CD4-positive, CD25-positive, alpha-beta regulatory T cell (primary cell): ENCODE data around the gene DNAJC5. TPM values are rescaled to one million over a fixed set of nuclear protein-coding genes. Genes with fewer than 3 reads are reported as not detected.
A peak's percentile ranks its signal among the peaks of the same experiment; 100 is the strongest.

Source experiments
- ATAC-seq, 2 donors: fragments of 150-1000 bp; cut with Tn5 transposase; one replicate each; pipeline ENCODE4 v1.10.0; 2021; ENCODE audit warnings: low read depth in 2 of 2, moderate number of reproducible peaks in 2 of 2, moderate library complexity in 1 of 2
- DNase-seq, 3 donors: peaks; one replicate each; pipeline versions ENCODE4 v3.0.0 to v3.0.0-alpha.2; 2012 to 2022; ENCODE audit warnings: mixed read lengths in 1 of 3
- H3K27ac ChIP-seq: one replicate; pipeline ENCODE4 v1.7.0; 2013; ENCODE audit warnings: mild to moderate bottlenecking, low read length; ENCODE audit not compliant: insufficient read depth, poor library complexity, severe bottlenecking
- H3K27me3 ChIP-seq: one replicate; pipeline ENCODE4 v1.7.0; 2013; ENCODE audit warnings: low read length; ENCODE audit not compliant: control insufficient read depth, insufficient read depth
- H3K36me3 ChIP-seq: one replicate; pipeline ENCODE4 v1.7.0; 2013; ENCODE audit warnings: mild to moderate bottlenecking, low read length, moderate library complexity; ENCODE audit not compliant: control insufficient read depth, insufficient read depth
- H3K4me1 ChIP-seq: 2 replicates; pipeline ENCODE4 v1.7.0; 2013; ENCODE audit warnings: mild to moderate bottlenecking, low read length; ENCODE audit not compliant: insufficient read depth, control insufficient read depth, poor library complexity, severe bottlenecking
- H3K4me3 ChIP-seq: one replicate; pipeline ENCODE4 v1.7.0; 2013; ENCODE audit warnings: low read depth, mild to moderate bottlenecking, low read length, moderate library complexity
- H3K9me3 ChIP-seq, 2 experiments: 1 replicate in 1 of 2; 2 replicates in 1 of 2; pipeline ENCODE4 v1.7.0; 2013; ENCODE audit warnings: low read length in 2 of 2, mild to moderate bottlenecking in 1 of 2, moderate library complexity in 1 of 2; ENCODE audit not compliant: control insufficient read depth in 2 of 2
- H3K27ac Mint-ChIP-seq, 3 donors: one replicate each; pipeline ENCODE4 v1.8.0; 2020 to 2022; ENCODE audit warnings: mild to moderate bottlenecking in 3 of 3, mixed read lengths in 3 of 3, moderate library complexity in 2 of 3
- H3K27me3 Mint-ChIP-seq: one replicate; pipeline ENCODE4 v1.8.0; 2022; ENCODE audit warnings: mild to moderate bottlenecking, mixed read lengths
- H3K36me3 Mint-ChIP-seq: one replicate; pipeline ENCODE4 v1.8.0; 2020; ENCODE audit warnings: mixed read lengths
- H3K4me1 Mint-ChIP-seq, 4 donors: one replicate each; pipeline ENCODE4 v1.8.0; 2020 to 2022; ENCODE audit warnings: mixed read lengths in 4 of 4, mild to moderate bottlenecking in 1 of 4
- H3K4me3 Mint-ChIP-seq, 4 donors: one replicate each; pipeline ENCODE4 v1.8.0; 2020 to 2022; ENCODE audit warnings: mild to moderate bottlenecking in 4 of 4, mixed read lengths in 4 of 4, moderate library complexity in 3 of 4
- H3K9me3 Mint-ChIP-seq, 7 donors: one replicate each; pipeline ENCODE4 v1.8.0; 2020 to 2022; ENCODE audit warnings: mixed read lengths in 7 of 7, mild to moderate bottlenecking in 3 of 7, moderate library complexity in 2 of 7
- polyA plus RNA-seq, 4 donors: library from polyadenylated mRNA; unstranded; fragments of 300-500 nt; fragmentation: Illumina TruSeq; gene quantifications; one replicate each; pipeline ENCODE4 v1.2.3, GENCODE V29; 2021
- total RNA-seq: library from RNA; stranded (reverse); gene quantifications from one replicate; pipeline ENCODE4 v1.2.3, GENCODE V29; 2022

Gene DNAJC5
- total and polyA plus RNA-seq, 5 donors from 2014 or later: 5.0 to 34.9 (median 6.1) TPM

GRCh38 chr20:63980806-63981728 is 86.1 kb downstream of the DNAJC5 start, which contains the start of gene PRPF6:
TSS of gene PRPF6 (plus strand) at chr20:63981132. CDS start at chr20:63981246, 114 bp downstream.
- Mint-ChIP-seq H3K4me3 (peak within 1 kb of the TSS; percentile 90 to 98 (median 94)), H3K27me3 (no peaks in the 10 kb centered on the region), H3K27ac (peak within 1 kb of the TSS; percentile 91 to 94 (median 93)), H3K9me3 (no peaks in the 10 kb centered on the region), H3K4me1 (peaks cover 6 to 68% (median 48%) of the 10 kb centered on the region in 4 donors), H3K36me3 (peaks cover 28% of the 10 kb centered on the region)
- DNase-seq (peak; percentile 93 to 98 (median 94)), ATAC-seq (peak; percentile 69 to 73)
- H3K4me3 ChIP-seq: peak within 1 kb of the TSS; percentile 89
- peak within 1 kb of the TSS; percentile 93 for H3K27ac ChIP-seq
- peaks cover 33% of the 10 kb centered on the region for H3K36me3 ChIP-seq
- H3K27me3 ChIP-seq: no peaks in the 10 kb centered on the region
- H3K4me1 ChIP-seq: peaks cover 55% of the 10 kb centered on the region
- H3K9me3 ChIP-seq: no peaks in the 10 kb centered on the region

GRCh38 chr20:63982937-63983336 is 88.0 kb downstream of the DNAJC5 start:
- Histone ChIP-seq H3K4me1 (peaks cover 43% of the 10 kb centered on the region), H3K27me3 (no peaks in the 10 kb centered on the region), H3K36me3 (peaks cover 45% of the 10 kb centered on the region), H3K9me3 (no peaks in the 10 kb centered on the region), H3K27ac (no peak overlapping the region), H3K4me3 (no peak overlapping the region)
- Mint-ChIP-seq H3K27me3 (no peaks in the 10 kb centered on the region), H3K27ac (peak overlapping the region; percentile 23 to 68 (median 48)), H3K4me3 (peak overlapping the region; percentile 68 to 98 (median 73)), H3K4me1 (peaks cover 6 to 54% (median 35%) of the 10 kb centered on the region in 4 donors), H3K36me3 (peaks cover 24% of the 10 kb centered on the region), H3K9me3 (no peaks in the 10 kb centered on the region)
- DNase-seq: no peak
- ATAC-seq: no peak

Other genes with a start within 250 kb of the DNAJC5 start
- gene STMN3, start 241.7 kb upstream of the DNAJC5 start, total RNA-seq: 64.6 TPM
- 10 to 100 TPM; 11.7 to 13.5 (median 12.5) TPM for gene STMN3, start 241.7 kb upstream of the DNAJC5 start, polyA plus RNA-seq
- 38.3 TPM for gene RTEL1, start 236.8 kb upstream of the DNAJC5 start, total RNA-seq
- gene RTEL1, start 236.8 kb upstream of the DNAJC5 start, polyA plus RNA-seq: 1 to 10 TPM; 1.8 to 3.7 (median 2.7) TPM
- gene TNFRSF6B, start 198.5 kb upstream of the DNAJC5 start, total RNA-seq: not detected
- not detected for gene TNFRSF6B, start 198.5 kb upstream of the DNAJC5 start, polyA plus RNA-seq
- 51.6 TPM for gene ARFRP1, start 187.2 kb upstream of the DNAJC5 start, total RNA-seq
- gene ARFRP1, start 187.2 kb upstream of the DNAJC5 start, polyA plus RNA-seq: 10 to 100 TPM; 56.6 to 65.7 (median 63.1) TPM
- 51.5 TPM for gene ZGPAT, start 187.1 kb upstream of the DNAJC5 start, total RNA-seq
- gene ZGPAT, start 187.1 kb upstream of the DNAJC5 start, polyA plus RNA-seq: 10 to 100 TPM; 34.0 to 43.2 (median 40.3) TPM
- 237 TPM for gene LIME1, start 158.5 kb upstream of the DNAJC5 start, total RNA-seq
- gene LIME1, start 158.5 kb upstream of the DNAJC5 start, polyA plus RNA-seq: 100 to 1,000 TPM; 338 to 547 (median 430) TPM
- 110 TPM for gene SLC2A4RG, start 155.3 kb upstream of the DNAJC5 start, total RNA-seq
- 1 to 10 TPM; 2.9 to 7.7 (median 4.5) TPM for gene SLC2A4RG, start 155.3 kb upstream of the DNAJC5 start, polyA plus RNA-seq
- gene ZBTB46, start 63.9 kb upstream of the DNAJC5 start, total RNA-seq: 0.49 TPM
- gene ZBTB46, start 63.9 kb upstream of the DNAJC5 start, polyA plus RNA-seq: under 1 TPM in 2 of 4 donors, not detected in 2; 0.03 to 0.09 TPM
- not detected for gene ABHD16B, start 33.6 kb upstream of the DNAJC5 start, total RNA-seq
- gene ABHD16B, start 33.6 kb upstream of the DNAJC5 start, polyA plus RNA-seq: under 1 TPM in 1 of 4 donors, not detected in 3; 0.21 TPM
- 33.7 TPM for gene TPD52L2, start 29.9 kb upstream of the DNAJC5 start, total RNA-seq
- 10 to 100 TPM; 69.0 to 72.1 (median 69.9) TPM for gene TPD52L2, start 29.9 kb upstream of the DNAJC5 start, polyA plus RNA-seq
- 43.0 TPM for gene UCKL1, start 61.3 kb downstream of the DNAJC5 start, total RNA-seq
- 10 to 100 TPM; 25.1 to 35.7 (median 31.6) TPM for gene UCKL1, start 61.3 kb downstream of the DNAJC5 start, polyA plus RNA-seq
- 21.2 TPM for gene ZNF512B, start 74.8 kb downstream of the DNAJC5 start, total RNA-seq
- gene ZNF512B, start 74.8 kb downstream of the DNAJC5 start, polyA plus RNA-seq: under 1 TPM; 0.41 to 0.47 (median 0.45) TPM
- 14.3 TPM for gene SAMD10, start 84.5 kb downstream of the DNAJC5 start, total RNA-seq
- 1 to 10 TPM; 5.9 to 8.3 (median 7.2) TPM for gene SAMD10, start 84.5 kb downstream of the DNAJC5 start, polyA plus RNA-seq
- 61.8 TPM for gene PRPF6, start 86.0 kb downstream of the DNAJC5 start, total RNA-seq
- 10 to 100 TPM; 76.8 to 85.3 (median 80.1) TPM for gene PRPF6, start 86.0 kb downstream of the DNAJC5 start, polyA plus RNA-seq
- 6.0 TPM for gene C20orf204, start 141.1 kb downstream of the DNAJC5 start, total RNA-seq
- gene C20orf204, start 141.1 kb downstream of the DNAJC5 start, polyA plus RNA-seq: 1 to 10 TPM in 1 of 4 donors, under 1 TPM in 2, not detected in 1; 0.89 to 1.4 (median 0.91) TPM
- not detected for gene SOX18, start 154.5 kb downstream of the DNAJC5 start, total RNA-seq
- not detected for gene SOX18, start 154.5 kb downstream of the DNAJC5 start, polyA plus RNA-seq
- gene TCEA2, start 168.1 kb downstream of the DNAJC5 start, total RNA-seq: 24.8 TPM
- 10 to 100 TPM; 17.7 to 27.1 (median 20.9) TPM for gene TCEA2, start 168.1 kb downstream of the DNAJC5 start, polyA plus RNA-seq
- 50.7 TPM for gene RGS19, start 184.4 kb downstream of the DNAJC5 start, total RNA-seq
- gene RGS19, start 184.4 kb downstream of the DNAJC5 start, polyA plus RNA-seq: 100 to 1,000 TPM in 2 of 4 donors, 10 to 100 TPM in 2; 79.4 to 105 (median 95.0) TPM
- gene OPRL1, start 185.0 kb downstream of the DNAJC5 start, total RNA-seq: 1.3 TPM
- gene OPRL1, start 185.0 kb downstream of the DNAJC5 start, polyA plus RNA-seq: 1 to 10 TPM in 1 of 4 donors, under 1 TPM in 3; 0.58 to 1.1 (median 0.59) TPM
- not detected for gene LKAAEAR1, start 189.3 kb downstream of the DNAJC5 start, total RNA-seq
- gene LKAAEAR1, start 189.3 kb downstream of the DNAJC5 start, polyA plus RNA-seq: 1 to 10 TPM in 1 of 4 donors, under 1 TPM in 1, not detected in 2; 0.42 to 1.4 TPM
- not detected for gene NPBWR2, start 212.4 kb downstream of the DNAJC5 start, total RNA-seq
- not detected for gene NPBWR2, start 212.4 kb downstream of the DNAJC5 start, polyA plus RNA-seq